ENCODE measurements around the gene SH2B3.
A peak's percentile ranks its signal among the peaks of the same experiment; 100 is the strongest.

SH2B3 gene

DNA sequence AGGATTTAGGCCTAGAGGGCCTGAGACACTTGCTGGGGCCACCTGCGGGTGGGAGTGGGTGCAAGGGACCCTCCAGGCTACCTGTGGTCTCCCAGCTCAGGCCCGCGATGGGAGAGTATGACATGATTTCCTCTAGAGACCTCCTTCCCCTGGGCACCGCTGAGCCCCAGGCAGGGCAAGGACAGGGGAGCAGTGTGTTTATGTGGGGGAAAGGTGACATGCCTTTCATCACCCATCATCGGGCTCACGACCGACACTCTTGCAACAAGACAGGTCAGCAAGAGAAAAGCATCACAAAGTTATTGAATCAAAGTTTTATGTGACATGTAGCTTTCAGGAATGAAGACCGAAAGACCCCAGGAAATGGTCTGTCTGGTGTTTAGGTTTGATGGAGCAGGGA lies 19.9 kb downstream of the SH2B3 start:
- FAIRE-seq: no peak
- no peak for DNase-seq (ENCODE audit: insufficient read length, low spot score)

DNA sequence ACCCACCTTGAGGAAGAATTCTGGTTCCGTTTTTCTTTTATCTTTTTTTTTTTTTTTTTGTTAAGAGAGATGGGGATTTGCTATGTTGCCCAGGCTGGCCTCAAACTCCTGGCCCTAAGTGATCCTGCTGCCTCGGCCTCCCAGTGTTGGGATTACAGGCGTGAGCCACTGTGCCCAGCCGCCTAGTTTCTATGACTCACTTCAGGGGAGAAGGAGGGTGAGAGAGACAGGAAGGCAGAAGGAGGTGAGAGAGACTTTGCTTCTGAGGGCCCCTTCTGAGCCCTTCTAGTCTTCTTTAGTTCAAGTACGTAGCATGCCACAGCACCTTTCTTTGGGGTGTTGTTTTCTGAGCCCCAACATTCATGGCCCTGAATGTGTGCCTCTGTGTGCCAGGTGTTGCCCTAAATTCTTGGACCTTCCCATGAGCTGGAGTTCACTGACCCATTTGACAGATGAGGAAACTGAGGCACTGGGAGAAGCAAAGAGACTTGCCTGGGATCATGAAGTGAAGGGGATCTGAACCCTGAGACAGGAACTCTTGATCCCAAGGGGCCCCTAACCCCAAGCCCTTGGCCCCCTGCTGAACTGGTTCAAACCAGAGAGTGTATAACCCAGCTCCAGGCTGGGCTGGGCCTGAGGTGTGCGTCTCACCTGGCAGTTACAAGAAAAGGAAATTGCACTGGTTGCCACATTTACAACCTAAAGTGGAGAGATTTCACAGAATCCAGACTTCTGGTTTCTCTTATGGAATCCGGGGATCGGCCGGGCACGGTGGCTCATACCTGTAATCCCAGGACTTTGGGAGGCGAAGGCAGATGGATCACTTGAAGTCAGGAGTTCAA lies 20.8 kb downstream of the SH2B3 start:
- FAIRE-seq: no peak

DNA sequence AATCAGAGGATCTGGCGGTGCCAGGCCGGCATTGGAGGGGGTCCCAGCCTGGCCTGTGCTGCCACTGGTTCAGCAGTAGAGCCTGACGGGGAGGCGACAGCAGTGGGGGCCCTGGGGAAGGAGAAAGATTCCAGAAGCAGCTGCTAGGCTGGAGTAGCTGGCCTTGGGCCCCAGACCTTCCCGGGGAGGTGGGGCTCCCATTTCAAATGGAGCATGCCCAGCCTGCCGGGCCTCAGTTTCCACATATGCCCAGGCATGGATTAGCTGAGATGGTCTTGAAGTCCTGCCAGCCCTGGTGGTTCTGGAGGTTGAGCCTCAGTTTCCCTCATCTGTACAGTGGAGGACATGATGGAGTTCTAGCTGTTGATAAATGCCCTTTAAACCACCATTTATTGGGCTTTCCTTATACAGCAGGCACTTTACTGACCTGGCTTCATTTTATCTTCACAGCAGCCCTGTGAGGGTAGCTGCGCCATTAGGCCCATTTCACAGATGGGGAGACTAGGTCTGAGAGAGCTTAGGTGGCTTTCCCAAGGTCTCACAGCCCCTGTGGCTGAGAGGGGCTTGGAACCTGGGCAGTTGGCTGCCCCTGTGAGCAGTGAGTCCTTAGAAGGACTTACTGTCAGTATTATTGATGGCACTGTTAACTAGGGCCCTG lies 21.8 kb downstream of the SH2B3 start:
- FAIRE-seq: no peak
- DNase-seq (ENCODE audit: insufficient read length, low spot score): no peak

More for the DNA sequence above, 20.8 kb downstream of the SH2B3 start:
- DNase-seq (ENCODE audit: insufficient read length, low spot score): no peak

DNA sequence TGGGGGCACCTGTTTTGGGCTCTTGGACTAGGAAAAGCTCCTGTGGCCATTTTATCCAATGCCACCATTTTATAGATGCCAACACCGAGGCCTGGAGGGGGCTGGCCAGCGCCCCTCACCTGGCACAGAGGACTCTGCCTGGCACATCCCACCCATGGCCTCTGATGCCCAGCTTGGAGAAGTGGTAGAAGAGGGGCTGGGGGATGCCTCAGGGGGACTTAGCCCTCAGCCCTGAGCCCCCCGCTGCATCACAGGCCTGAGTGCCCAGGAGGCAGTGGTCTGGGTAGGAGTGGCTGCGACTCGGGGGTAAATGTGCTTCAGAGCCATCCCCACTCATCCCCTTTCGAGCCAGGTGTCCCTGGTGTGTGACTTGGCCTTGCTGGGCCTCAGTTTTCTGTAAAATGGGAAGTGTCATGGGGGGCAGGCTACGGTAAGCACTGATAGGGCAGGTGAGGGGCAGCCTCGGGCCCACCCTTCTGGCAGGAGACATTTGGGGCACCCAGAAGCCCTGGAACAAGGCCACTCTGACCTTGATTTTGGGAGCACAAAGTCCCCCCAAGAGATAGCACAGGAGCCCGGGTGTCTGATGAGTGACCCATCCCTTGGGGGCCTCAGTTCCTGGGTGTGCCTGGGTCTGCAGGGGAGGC lies 22.5 kb downstream of the SH2B3 start:
- DNase-seq (ENCODE audit: insufficient read length, low spot score) (no peak), FAIRE-seq (no peak)

DNA sequence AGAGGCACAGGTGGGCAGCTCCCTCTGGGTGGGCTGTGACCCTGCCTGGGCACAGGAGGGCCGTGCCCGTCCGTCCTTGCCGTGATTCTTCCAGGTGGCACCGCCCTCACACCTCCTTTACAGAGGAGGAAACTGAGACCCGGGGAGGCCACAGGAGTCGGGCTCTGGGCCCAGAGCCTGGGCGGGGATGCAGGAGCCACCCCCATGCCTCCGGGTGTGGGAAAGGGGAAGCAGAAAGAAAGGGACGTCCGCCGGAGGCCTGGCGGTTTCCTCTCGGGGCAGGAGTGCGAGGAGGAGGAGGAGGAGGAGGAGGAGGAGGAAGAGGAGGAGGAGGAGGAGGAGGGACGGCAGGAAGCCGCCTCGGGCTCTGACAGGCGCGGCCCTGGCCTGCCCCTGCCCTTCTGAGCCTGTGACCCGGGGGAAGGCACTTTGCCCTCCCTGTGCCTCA lies 23.0 kb downstream of the SH2B3 start:
- peak; percentile 87 for FAIRE-seq
- no peak for DNase-seq (ENCODE audit: insufficient read length, low spot score)

DNA sequence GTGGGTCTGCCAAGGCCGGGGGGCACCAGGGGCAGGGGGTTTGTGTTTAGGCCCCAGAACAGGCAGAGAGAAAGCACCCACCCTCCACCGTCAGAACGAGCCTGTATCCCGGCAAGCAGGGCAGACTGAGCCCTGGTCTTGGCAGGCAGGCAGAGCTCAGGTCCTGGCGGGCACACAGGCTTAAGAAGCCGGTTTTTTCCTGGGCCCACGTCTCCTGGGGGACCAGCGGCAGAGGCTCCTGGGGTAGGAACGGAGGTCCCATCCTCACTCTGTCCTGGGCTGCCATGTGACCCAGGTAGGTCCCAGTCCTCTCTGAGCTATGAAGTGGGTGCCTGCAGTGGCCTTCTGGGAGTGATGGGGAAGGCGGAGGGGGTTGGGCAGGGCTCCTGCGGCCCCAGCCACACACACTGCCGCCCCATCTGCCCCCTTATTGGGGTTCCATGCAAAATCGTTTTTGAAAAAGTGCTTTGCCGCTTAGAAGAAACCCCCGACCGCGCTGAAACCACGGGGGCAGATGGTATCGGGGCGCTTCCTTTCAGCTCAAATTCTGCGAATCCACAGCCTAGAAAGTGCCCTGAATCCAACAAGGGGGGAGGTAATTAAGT lies 24.2 kb downstream of the SH2B3 start:
- peak; percentile 39 for FAIRE-seq
- no peak for DNase-seq (ENCODE audit: insufficient read length, low spot score)

DNA sequence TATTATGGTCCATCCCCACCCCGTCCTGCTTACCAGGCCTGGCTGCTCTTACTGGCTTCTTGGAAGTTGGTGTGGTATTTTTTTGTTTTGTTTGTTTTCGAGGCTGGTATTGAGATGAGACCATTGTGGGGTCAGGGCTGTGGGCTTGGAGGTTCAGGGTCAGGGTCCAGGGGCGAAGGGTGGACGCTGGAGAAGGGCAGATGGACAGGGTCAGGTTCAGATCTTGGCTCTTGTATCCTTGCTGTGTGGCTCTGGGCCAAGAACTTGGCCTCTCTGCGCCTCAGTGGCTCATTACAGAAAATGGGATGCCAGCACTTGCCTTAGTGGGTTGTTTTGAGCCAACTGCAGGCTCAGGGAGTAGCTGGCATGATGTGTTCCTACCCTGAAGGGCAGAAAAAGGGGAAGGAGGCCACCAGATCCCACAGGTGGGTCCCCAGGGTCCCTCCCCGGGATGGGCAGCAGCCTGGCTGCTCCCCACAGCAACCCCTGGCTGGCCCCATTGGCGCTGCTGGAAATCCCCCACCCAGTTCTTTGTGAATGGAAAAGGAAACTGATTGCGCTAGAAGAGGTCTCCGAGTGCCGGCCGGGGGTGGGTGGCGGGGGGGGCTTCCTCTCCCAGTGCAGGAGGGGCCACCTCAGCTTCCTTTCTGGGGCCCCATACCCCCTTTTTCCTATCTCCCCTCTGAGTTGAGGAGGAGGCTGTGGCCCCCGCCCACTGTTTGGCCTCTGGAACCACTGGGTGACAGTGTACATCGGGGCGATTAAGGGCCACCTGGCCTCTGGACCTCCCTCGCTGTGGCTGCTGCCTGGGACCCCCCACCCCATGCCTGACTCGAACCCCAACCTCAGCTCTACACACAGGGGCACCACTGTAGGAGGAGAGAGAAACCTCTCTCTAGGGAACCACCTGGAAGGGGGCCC lies 25.0 kb downstream of the SH2B3 start:
- no peak for DNase-seq (ENCODE audit: insufficient read length, low spot score)
- peak; percentile 21 for FAIRE-seq

DNA sequence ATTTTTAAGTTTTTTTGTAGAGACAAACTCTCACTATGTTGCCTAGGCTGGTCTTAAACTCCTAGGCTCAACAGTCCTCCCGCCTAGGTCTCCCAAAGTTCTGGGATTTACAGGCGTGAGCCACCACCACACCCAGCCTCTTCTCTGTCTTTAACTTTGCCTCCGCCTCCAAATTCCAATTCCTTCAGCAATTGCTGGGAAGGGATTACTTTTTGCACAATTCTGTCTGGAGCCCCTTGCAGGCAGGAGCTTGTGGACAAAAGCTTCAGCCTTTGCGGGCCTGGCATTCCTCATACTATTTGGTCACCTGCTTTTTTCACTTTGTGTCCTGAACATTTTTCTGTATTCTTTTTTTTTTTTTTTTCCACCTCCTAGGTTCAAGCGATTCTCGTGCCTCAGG lies 26.0 kb downstream of the SH2B3 start:
- no peak for FAIRE-seq
- no peak for DNase-seq (ENCODE audit: insufficient read length, low spot score)

DNA sequence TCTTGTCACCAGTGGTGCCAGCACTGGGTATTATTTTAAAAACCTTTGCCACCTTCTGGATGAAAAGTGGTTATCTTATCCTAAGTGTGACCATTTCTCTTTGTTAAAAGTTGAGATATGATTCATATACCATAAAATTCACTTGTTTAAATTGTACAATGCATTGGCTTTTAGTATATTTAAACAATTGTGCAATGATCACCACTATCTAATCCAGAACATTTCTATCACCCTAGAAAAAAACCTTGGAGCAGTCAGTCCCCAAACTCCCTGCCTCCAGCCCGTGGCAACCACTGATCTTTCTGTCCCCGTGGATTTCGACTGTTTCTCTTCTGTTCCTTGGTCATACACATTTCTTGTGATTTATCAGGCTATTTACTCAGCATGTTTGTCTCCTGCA lies 28.3 kb downstream of the SH2B3 start:
- FAIRE-seq (no peak), DNase-seq (ENCODE audit: insufficient read length, low spot score) (no peak)

DNA sequence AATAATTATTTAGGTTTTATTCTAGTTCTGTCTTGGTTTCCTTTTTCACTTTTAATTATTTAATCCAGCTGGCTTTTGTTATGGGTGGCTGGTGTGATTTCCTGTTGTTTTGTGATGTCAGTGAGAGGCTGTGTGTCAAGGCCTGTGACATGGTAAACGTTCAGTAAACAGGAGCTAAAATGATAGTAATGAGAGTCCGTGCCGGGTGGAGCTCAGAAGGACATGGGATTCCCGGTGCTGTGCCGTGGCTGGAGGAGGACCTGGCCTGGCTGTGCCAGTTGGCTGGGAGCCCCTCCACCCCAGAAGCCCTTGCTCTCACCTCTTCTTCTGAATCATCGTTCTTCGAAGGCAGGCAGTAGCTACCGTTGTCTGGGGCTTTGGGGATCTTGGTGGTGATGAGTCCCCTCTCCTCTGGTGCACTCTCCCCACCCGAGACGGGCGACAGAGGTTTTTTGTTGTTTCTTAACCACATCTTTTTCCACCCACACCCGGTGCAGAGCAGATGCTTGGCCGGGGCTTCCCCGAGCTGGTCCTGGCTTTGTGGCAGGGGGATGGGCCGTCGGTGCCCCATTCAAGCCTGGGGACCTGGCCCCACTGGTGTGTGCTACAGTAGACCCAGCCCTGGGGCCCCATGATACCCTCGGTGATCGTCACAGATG lies 29.1 kb downstream of the SH2B3 start:
- FAIRE-seq: peak; percentile 91
- DNase-seq (ENCODE audit: insufficient read length, low spot score): no peak

DNA sequence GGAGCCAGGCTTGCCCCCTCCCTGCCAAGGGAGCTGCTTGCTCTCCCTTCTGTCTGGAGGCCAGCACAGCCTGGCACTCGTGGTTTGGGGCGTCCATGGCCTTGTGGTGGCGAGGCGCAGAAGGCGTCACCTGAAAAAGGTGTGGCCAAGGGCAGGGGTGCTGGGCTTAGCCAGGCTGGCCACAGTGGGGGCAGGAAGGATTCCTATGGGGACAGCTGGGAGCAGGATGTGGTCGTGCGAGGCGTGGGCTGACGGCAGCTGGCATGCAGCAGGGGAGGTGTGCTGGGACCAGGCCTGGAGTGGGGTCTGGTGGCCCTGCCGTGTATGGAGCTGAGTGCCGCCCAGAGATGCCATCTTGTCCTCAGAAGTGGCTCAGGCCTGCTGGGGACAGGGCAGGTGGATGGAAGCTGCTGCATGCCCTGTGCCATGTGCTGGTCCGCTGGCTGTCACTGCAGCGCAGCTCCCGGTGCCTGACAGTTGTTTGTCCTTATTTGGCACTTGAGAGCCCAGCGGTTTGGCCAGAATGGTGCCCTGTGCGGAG lies 30.0 kb downstream of the SH2B3 start:
- DNase-seq (ENCODE audit: insufficient read length, low spot score): no peak
- no peak for FAIRE-seq

DNA sequence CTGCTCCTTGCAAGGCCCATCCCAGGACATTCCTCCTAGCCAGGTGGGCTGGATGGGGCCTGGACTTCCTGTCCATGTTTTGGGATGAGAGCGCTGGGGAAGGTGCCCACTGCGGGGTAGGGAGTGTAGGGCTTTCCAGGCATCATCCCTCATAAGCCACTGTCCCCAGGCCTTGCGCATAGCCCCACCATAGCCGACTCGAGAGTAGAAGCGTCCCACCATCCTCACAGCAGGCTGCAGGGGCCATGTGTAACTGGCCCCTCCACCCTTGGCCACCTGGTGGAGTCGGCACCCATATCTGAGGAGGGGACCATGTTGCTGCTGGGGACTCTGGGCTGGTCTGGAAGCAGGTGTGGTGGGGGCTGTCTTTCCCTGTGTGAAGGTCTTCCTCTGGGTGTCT lies 30.5 kb downstream of the SH2B3 start:
- DNase-seq (ENCODE audit: insufficient read length, low spot score) (no peak), FAIRE-seq (no peak)

DNA sequence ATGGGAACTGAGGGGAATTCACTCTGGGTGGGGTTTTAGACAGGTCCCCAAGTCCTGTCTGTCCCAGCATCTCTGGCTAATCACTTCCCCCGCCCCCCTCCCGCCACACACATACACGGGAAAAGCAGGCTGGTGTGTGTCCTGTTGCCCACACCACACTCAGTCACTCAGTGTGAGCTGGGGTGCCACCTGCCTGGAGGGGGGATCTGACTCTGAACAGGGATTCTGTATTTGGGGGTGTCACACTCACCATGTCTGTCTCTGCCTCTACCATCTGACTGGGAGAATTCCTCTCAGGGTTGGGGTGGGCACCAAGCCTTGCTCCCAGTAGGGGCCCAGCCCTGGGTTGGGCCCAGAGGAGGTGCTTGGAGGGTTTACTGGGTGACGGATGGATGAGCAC lies 31.1 kb downstream of the SH2B3 start:
- FAIRE-seq: no peak
- DNase-seq (ENCODE audit: insufficient read length, low spot score): no peak

DNA sequence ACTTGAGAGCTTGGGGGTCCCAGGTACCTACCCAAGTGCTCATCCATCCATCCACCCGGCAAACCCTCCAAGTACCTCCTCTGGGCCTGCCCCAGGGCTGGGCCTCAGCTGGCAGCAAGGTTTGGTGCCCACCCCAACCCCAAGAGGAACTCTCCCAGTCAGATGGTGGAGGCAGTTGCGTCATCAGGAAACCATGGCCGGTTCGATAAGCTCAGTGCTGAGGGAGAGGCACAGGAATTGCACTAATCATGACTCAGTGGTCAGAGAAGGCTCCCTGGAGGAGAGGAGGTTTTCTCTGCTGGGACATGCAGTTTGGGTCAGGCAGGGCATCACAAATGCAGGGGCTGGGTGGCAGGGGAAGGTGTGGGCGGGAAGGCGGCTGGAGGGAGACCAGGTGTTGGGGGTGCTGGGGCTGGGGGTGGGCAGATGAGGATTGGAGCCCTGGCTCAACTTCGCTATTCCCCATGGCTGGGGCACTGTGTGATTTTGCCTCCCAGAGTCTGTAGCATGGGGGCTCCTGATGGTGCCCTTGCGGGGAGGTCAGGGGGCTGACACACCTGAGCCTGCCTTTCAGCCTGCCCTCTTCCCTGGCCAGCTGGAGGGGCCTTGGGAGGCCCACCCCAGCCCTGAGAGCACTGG lies 32.2 kb downstream of the SH2B3 start:
- DNase-seq (ENCODE audit: insufficient read length, low spot score) (no peak), FAIRE-seq (no peak)

DNA sequence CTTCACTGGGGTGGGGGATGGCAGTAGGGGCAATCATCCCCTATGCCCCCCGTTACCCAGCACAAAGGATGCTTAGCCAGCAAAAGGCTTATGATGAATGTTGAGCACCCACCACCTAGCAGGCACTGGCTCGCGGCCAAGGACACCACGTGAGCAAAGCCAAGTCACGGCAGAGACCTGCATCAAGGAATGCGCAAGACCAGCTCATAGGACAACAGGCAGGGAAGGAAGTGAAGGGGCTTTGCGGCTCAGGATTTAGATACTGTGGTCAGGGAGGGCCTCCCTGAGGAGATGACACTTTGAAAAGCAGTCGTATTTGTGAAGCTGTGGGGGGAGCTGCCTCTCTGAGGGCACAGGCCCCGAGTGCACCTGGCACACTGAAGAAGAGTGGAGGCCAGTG lies 32.8 kb downstream of the SH2B3 start:
- FAIRE-seq (peak; percentile 23), DNase-seq (ENCODE audit: insufficient read length, low spot score) (no peak)

DNA sequence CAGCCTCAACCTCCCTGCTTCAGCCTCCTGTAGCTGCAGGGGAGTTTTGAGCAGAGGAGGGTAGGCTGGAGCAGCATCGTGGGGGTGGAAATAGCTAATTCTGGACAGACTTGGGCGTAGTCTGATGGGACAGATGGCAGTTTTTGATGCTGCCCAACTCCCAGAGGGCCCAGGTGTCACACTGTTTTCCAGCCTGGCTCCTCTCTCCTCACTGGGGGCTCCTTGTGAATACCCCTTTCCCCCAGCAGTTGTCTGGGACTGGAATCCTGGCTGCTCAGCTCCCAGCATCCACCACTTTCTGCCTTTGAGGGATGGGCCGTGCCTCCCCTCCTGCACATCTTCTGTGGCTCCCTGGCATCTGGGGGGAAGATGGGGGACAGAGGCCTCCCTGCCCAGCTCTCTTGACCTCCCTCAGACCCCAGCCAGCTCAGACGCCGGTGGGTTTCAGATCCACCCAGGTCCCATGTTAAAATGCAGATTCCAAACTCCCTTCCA lies 34.0 kb downstream of the SH2B3 start:
- DNase-seq (ENCODE audit: insufficient read length, low spot score): no peak
- no peak for FAIRE-seq

DNA sequence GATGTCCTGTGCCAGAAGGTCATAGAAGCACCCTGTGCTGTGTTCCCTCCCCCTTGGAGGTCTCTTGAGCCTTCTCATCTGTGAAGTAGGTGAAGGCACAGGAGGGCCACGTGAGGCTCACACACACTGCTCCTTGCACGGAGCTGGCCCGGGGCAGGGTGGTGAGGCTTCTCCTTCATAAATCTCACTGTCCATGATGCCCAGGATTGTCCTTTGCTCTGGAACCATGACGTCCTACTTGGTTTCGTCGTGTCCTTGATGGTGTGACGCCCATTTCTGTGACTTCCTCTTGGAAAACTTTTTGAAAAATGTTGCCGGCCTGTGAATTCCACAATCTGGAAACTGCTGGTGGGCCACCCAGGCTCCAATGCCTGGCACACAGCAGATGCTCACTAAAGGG lies 34.4 kb downstream of the SH2B3 start:
- no peak for FAIRE-seq
- no peak for DNase-seq (ENCODE audit: insufficient read length, low spot score)

DNA sequence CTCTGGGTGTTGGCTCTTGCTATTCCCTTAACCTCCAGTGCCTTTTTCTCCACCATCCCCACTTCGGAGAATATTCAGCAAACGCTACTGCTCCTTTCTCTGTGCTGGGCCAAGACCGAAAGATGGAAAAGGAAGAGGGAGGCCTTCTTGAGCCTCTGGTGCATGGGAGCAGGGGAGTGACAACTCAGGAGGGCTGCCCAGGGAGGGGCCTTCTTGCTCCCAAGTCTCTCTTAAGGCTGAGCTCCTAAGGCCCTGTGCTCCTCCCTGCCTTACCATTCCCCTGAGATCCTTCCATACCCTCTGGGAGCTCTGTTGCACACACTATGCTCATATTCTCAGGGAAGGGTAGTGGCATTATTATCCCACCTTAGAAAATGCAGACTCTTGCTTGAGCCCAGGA lies 34.9 kb downstream of the SH2B3 start:
- DNase-seq (ENCODE audit: insufficient read length, low spot score) (no peak), FAIRE-seq (no peak)

All from GM19239 (cell line).